MM.1S (cell line): Measurements from ENCODE around the gene CPEB3.
"Not testable (repeated sequence)": the region's sequence is repeated elsewhere in the genome, so short reads cannot be mapped to it uniquely, and the experiment has no call there.

Experiments used
- DNase-seq: peaks from one replicate; pipeline ENCODE4 v3.0.0-alpha.2; 2015
- H2AFZ ChIP-seq: fragments of 300-600 bp; sonication (generic); 2 replicates; pipeline ENCODE4 v1.6.0; 2016; ENCODE audit warnings: antibody characterized with exemption, low read length
- H3F3A ChIP-seq: fragments of 300-600 bp; sonication (generic); 2 replicates; pipeline ENCODE4 v1.6.1; 2016; ENCODE audit warnings: mild to moderate bottlenecking, antibody characterized with exemption, low read length, moderate library complexity, mixed read lengths; ENCODE audit not compliant: insufficient read depth
- H3K27ac ChIP-seq: fragments of 300-600 bp; sonication (generic); 2 replicates; pipeline ENCODE4 v1.5.1; 2016; ENCODE audit warnings: mild to moderate bottlenecking, low read length
- H3K27me3 ChIP-seq: fragments of 300-600 bp; sonication (generic); replicated peaks from 2 replicates; pipeline ENCODE4 v1.6.0; 2016; ENCODE audit warnings: low read length; ENCODE audit not compliant: insufficient read depth
- H3K36me3 ChIP-seq: fragments of 300-600 bp; sonication (generic); replicated peaks from 2 replicates; pipeline ENCODE4 v1.6.1; 2016; ENCODE audit warnings: mild to moderate bottlenecking, low read length, mixed read lengths; ENCODE audit not compliant: insufficient read depth
- H3K4me1 ChIP-seq: fragments of 300-600 bp; sonication (generic); 2 replicates; pipeline ENCODE4 v1.6.1; 2016; ENCODE audit warnings: low read length, mixed read lengths
- H3K4me2 ChIP-seq: fragments of 300-600 bp; sonication (generic); 2 replicates; pipeline ENCODE4 v1.6.0; 2016; ENCODE audit warnings: low read depth, low read length
- H3K4me3 ChIP-seq: fragments of 300-600 bp; sonication (generic); 2 replicates; pipeline ENCODE4 v1.5.1; 2016; ENCODE audit warnings: low read length, mixed read lengths
- H3K79me2 ChIP-seq: fragments of 300-600 bp; sonication (generic); 2 replicates; pipeline ENCODE4 v1.6.1; 2016; ENCODE audit warnings: mixed run types, low read length, mixed read lengths
- H3K9ac ChIP-seq: fragments of 300-600 bp; sonication (generic); 2 replicates; pipeline ENCODE4 v1.6.1; 2016; ENCODE audit warnings: low read length, mixed read lengths
- H3K9me2 ChIP-seq: fragments of 300-600 bp; sonication (generic); replicated peaks from 2 replicates; pipeline ENCODE4 v1.6.1; 2016; ENCODE audit warnings: mild to moderate bottlenecking, low read length, mixed read lengths; ENCODE audit not compliant: insufficient read depth
- H3K9me3 ChIP-seq: fragments of 300-600 bp; sonication (generic); replicated peaks from 2 replicates; pipeline ENCODE4 v1.6.1; 2016; ENCODE audit warnings: mild to moderate bottlenecking, low read length, mixed read lengths; ENCODE audit not compliant: insufficient read depth
- H4K20me1 ChIP-seq: fragments of 300-600 bp; sonication (generic); 2 replicates; pipeline ENCODE4 v1.6.1; 2016; ENCODE audit warnings: mild to moderate bottlenecking, low read length, moderate library complexity, mixed read lengths; ENCODE audit not compliant: insufficient read depth
- CTCF ChIP-seq: fragments of 300-600 bp; sonication (generic); IDR thresholded peaks from 2 replicates; pipeline ENCODE4 v1.5.1; 2016; ENCODE audit warnings: antibody characterized with exemption, low read length, mixed read lengths
- EZH2 ChIP-seq: fragments of 300-600 bp; sonication (generic); optimal IDR thresholded peaks from 2 replicates; pipeline ENCODE3; 2017; ENCODE audit warnings: low read depth, mild to moderate bottlenecking, antibody characterized with exemption, low read length, mixed read lengths
- EZH2phosphoT487 ChIP-seq: fragments of 300-600 bp; sonication (generic); IDR thresholded peaks from 2 replicates; pipeline ENCODE4 v1.6.1; 2018; ENCODE audit warnings: antibody characterized with exemption, low read length

CPEB3 gene

GRCh38 chr10:92219559-92219958 is 71.3 kb downstream of the CPEB3 start:
- H3K9me3 ChIP-seq = no peaks in the 10 kb centered on the region
- TF ChIP-seq CTCF (no peak), EZH2 (no peak), EZH2phosphoT487 (no peak)
- no peak for DNase-seq
- H3K27ac ChIP-seq = no peak overlapping the region
- no peaks in the 10 kb centered on the region for H3K9me2 ChIP-seq
- H3K79me2 ChIP-seq = peaks cover 12% of the 10 kb centered on the region
- H3K4me2 ChIP-seq = no peak overlapping the region
- H3F3A ChIP-seq = no peaks in the 10 kb centered on the region
- no peaks in the 10 kb centered on the region; the same call in 1 of the 2 replicates for H3K36me3 ChIP-seq
- H3K9ac ChIP-seq = no peak overlapping the region
- H4K20me1 ChIP-seq = no peaks in the 10 kb centered on the region
- H2AFZ ChIP-seq = no peak overlapping the region
- H3K4me1 ChIP-seq = no peaks in the 10 kb centered on the region
- H3K27me3 ChIP-seq = no peaks in the 10 kb centered on the region
- no peak overlapping the region for H3K4me3 ChIP-seq

- Histone ChIP-seq H4K20me1 (no peaks in the 10 kb centered on the region), H3K27me3 (no peaks in the 10 kb centered on the region), H3K4me3 (no peak overlapping the region), H2AFZ (no peak overlapping the region), H3F3A (0 out of 2 replicates have a peak, but pooled peaks cover 2% of the 10 kb centered on the region), H3K36me3 (no peaks in the 10 kb centered on the region; the same call in 1 of the 2 replicates), H3K9me3 (no peaks in the 10 kb centered on the region), H3K4me1 (peaks cover 5% of the 10 kb centered on the region), H3K79me2 (peaks cover 11% of the 10 kb centered on the region), H3K9ac (no peak overlapping the region), H3K9me2 (no peaks in the 10 kb centered on the region), H3K27ac (no peak overlapping the region), H3K4me2 (no peak overlapping the region)
- no peak for TF ChIP-seq EZH2
- no peak for TF ChIP-seq CTCF
- TF ChIP-seq EZH2phosphoT487 = no peak
- DNase-seq = no peak
Observed at GRCh38 chr10:92218569-92218968, 72.3 kb downstream of the CPEB3 start.

GRCh38 chr10:92216608-92217007 is 74.3 kb downstream of the CPEB3 start:
- not testable (repeated sequence) for H3K27me3 ChIP-seq, H2AFZ ChIP-seq, H3K36me3 ChIP-seq, H3K9me2 ChIP-seq, H3K4me2 ChIP-seq, H3K9me3 ChIP-seq, H3K4me3 ChIP-seq, H4K20me1 ChIP-seq, DNase-seq, H3K27ac ChIP-seq, H3K9ac ChIP-seq
- Histone ChIP-seq H3K4me1 (peaks cover 17% of the 10 kb centered on the region), H3F3A (peaks cover 19% of the 10 kb centered on the region), H3K79me2 (peaks cover 14% of the 10 kb centered on the region)

GRCh38 chr10:92215222-92215621 is 75.7 kb downstream of the CPEB3 start:
- not testable (repeated sequence) for H3K4me3 ChIP-seq, H3K9ac ChIP-seq, H3K36me3 ChIP-seq, H3K9me3 ChIP-seq, H3K9me2 ChIP-seq, H4K20me1 ChIP-seq, H3K4me2 ChIP-seq, H3K27ac ChIP-seq, H3K27me3 ChIP-seq, DNase-seq, H2AFZ ChIP-seq
- Histone ChIP-seq H3F3A (peaks cover 26% of the 10 kb centered on the region), H3K4me1 (peaks cover 26% of the 10 kb centered on the region), H3K79me2 (peaks cover 22% of the 10 kb centered on the region)
